HL-60 (cell line): Measurements from ENCODE around the gene NATD1.

ENCODE experiments used
- CTCF ChIP-seq: IDR thresholded peaks from one replicate; pipeline ENCODE4 v1.5.1; 2011; ENCODE audit warnings: low read length, control low read depth, inconsistent platforms; ENCODE audit not compliant: insufficient read depth
- GABPA ChIP-seq: IDR thresholded peaks from 2 replicates; pipeline ENCODE4 v1.6.1; 2012; ENCODE audit warnings: low read depth
- POLR2AphosphoS5 ChIP-seq: IDR thresholded peaks from 2 replicates; pipeline ENCODE4 v1.6.1; 2012; ENCODE audit warnings: low read depth
- REST ChIP-seq: IDR thresholded peaks from 2 replicates; pipeline ENCODE4 v1.6.1; 2012; ENCODE audit warnings: low read depth; ENCODE audit not compliant: insufficient replicate concordance
- SPI1 ChIP-seq: IDR thresholded peaks from 2 replicates; pipeline ENCODE4 v1.6.1; 2012; ENCODE audit warnings: low read depth, mild to moderate bottlenecking, borderline replicate concordance

GRCh38 chr17:21298056-21298982 lies 45.1 kb upstream of the NATD1 start:
- TF ChIP-seq CTCF (no peak), GABPA (no peak), POLR2AphosphoS5 (no peak), REST (no peak), SPI1 (no peak)
